K562 treated with DMSO at 1 percent for 24 hours (cell line): ENCODE measurements around the gene BEX4. TPM values are rescaled to one million over a fixed set of nuclear protein-coding genes. Genes with fewer than 3 reads are reported as not detected.

ENCODE experiments used
- total RNA-seq: library from RNA; unstranded; fragments of 300-600 nt; gene quantifications from 2 replicates; pipeline ENCODE4 v1.2.3, GENCODE V29; 2022; ENCODE audit warnings: low read depth; ENCODE audit not compliant: insufficient read depth

Gene BEX4, protein sequence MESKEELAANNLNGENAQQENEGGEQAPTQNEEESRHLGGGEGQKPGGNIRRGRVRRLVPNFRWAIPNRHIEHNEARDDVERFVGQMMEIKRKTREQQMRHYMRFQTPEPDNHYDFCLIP
- total RNA-seq, result 98.3 and 109 TPM in 2 replicates

GRCh38 chrX:103214870-103215424 lies at the start of gene BEX4:
TSS of gene BEX4 (plus strand) at chrX:103215108. CDS start at chrX:103216154, 1,046 bp downstream.

DNA sequence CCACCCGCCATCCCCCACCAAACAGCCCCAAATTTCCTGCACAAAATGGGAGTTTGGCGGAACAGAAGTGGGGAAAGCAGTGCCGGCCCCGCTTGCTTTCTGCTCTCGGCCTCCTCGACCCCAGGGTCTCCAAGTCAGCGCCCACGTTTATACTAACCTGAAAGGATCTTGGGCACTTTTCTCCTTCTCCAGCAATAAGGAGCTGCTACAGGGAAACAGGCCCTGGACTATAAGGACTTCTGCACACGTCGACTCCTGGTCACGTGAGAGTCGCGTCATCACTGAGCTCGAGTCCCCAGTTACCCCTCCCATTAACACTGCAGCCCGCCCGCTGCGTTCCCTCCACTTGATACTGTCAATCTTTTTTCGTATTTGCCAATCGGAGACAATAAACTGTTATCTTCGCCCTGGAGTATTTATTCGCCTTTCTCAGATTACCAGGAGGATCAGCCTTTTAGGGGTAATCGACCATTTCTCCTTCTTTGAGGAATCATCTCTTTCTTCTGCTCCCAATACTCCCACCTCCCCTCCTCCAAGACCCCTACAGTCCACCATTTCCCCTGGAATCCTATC lies 40.1 kb downstream of the BEX4 start, which contains the start of gene TCEAL8:
TSS of gene TCEAL8 (minus strand) at position 235 of the 573 bp plus-strand sequence. CDS start 1,176 bp downstream, outside the sequence.

Other genes with a start within 250 kb of the BEX4 start
- gene BEX1, start 150.9 kb upstream of the BEX4 start, total RNA-seq, result not detected in 2 replicates
- gene NXF3, start 122.0 kb upstream of the BEX4 start, total RNA-seq, result 2.5 and 3.0 TPM in 2 replicates
- gene TCEAL8, start 40.0 kb downstream of the BEX4 start, total RNA-seq, result 30.8 and 40.5 TPM in 2 replicates
- gene TCEAL5, start 61.6 kb downstream of the BEX4 start, total RNA-seq, result not detected in 2 replicates
- gene BEX2, start 95.9 kb downstream of the BEX4 start, total RNA-seq, result 26.0 and 32.8 TPM in 2 replicates
- not detected in 2 replicates for gene TCEAL7, start 115.1 kb downstream of the BEX4 start, total RNA-seq
- gene TCEAL9, start 141.4 kb downstream of the BEX4 start, total RNA-seq, result 46.3 and 56.0 TPM in 2 replicates
- gene BEX3, start 161.4 kb downstream of the BEX4 start, total RNA-seq, result not detected in 2 replicates